Uterus (tissue), 2 donors: ENCODE results near the gene CYP26B1.

Experiments
- POLR2A ChIP-seq, 2 donors: fragments of 450-650 bp; IDR thresholded peaks; one replicate each; pipeline ENCODE4 v1.6.1; 2016; ENCODE audit warnings: antibody characterized with exemption in 2 of 2, mild to moderate bottlenecking in 1 of 2, moderate library complexity in 1 of 2
- TF ChIP-seq, protein P1 (sequence below), 4 experiments: fragments of 200-600 bp in 2 of 4; fragments of 450-650 bp in 2 of 4; sonication (generic) in 2 of 4; IDR thresholded peaks; one replicate each; pipeline ENCODE4 v1.5.1; 2016 to 2019; ENCODE audit warnings: antibody characterized with exemption in 4 of 4, mild to moderate bottlenecking in 2 of 4, moderate library complexity in 1 of 4

DNA sequence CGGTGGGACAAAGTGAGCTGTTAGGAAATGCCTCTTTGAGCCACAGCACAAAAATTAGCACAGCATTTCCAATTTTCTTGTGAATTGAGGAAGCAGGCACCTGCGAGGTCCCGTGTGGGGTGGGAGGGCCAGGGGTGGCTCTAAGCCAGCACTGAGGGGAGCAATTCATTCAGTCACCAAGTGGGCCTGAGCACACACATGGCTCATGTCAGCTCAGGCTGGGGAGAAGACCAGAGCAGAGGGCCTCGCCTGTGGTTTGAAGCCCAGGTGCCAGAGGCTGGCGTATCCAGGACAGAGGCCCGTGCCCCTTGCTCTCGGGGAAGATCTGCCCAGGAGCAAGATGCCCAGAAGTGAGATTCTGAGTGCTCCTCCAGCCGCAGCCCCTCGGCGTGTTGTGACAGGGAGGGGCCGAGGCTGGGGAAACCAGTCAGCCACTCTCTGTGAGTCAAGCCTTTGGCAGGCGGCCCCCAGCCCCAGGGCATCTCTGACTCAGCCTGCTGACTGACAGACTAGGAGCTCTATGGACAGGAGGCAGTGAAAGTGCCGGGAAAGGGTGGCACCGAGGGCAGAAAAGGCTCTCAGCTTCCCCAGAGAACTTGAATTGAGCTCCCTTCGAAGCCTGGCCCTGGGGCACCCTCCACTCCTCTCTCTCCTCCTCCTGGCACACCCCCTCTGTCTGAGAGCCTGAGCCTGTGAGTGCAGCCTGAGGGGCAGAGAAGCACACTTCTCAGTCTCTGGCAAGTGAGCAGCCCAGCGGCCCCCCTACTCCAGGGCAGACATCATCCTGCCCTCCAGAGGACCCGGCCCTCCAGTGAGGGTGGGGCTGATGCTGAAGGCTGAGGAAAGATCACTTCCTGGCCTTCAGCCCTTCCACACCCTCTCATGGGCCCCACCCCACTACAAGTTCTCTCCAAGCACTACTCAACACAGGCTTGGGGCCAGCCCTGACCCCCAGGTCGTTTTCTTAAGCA is 32.3 kb downstream of the CYP26B1 start:
- no peak for TF ChIP-seq POLR2A (IDR thresholded peaks at IDR 0.05)
- TF ChIP-seq, protein P1, sequence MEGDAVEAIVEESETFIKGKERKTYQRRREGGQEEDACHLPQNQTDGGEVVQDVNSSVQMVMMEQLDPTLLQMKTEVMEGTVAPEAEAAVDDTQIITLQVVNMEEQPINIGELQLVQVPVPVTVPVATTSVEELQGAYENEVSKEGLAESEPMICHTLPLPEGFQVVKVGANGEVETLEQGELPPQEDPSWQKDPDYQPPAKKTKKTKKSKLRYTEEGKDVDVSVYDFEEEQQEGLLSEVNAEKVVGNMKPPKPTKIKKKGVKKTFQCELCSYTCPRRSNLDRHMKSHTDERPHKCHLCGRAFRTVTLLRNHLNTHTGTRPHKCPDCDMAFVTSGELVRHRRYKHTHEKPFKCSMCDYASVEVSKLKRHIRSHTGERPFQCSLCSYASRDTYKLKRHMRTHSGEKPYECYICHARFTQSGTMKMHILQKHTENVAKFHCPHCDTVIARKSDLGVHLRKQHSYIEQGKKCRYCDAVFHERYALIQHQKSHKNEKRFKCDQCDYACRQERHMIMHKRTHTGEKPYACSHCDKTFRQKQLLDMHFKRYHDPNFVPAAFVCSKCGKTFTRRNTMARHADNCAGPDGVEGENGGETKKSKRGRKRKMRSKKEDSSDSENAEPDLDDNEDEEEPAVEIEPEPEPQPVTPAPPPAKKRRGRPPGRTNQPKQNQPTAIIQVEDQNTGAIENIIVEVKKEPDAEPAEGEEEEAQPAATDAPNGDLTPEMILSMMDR (IDR thresholded peaks at IDR 0.05) = no peak
